ENCODE results near the gene UNC13A.

DNA sequence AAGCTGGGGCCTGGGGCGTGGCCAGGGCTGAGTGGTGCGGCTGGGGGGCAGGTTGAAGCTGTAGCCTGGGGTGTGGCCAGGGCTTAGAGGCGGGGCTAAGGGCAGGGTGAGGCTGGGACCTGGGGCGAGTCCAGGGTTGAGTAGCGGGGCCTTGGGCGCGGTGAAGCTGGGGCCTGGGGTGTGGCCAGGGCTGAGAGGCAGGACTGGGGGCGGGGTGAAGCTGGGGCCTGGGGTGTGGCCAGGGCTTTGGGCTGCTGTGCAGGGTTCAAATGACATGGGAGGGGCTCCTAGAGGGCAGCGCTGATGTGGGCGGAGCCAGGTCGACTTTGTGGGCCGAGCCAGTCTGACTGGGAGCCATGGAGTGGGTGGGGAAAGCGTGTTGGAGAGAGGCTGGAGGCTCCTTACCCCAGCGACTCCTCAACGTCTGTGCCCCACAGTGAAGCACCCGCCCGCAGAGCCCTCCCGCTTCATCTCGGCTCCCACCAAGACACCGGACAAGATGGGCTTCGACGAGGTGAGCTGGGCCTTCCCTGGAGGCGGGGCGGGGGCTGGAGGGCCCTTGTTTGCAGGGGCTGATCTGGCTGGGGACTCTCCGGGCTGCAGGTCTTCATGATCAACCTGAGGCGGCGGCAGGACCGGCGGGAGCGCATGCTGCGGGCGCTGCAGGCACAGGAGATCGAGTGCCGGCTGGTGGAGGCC lies 111.2 kb downstream of the UNC13A start:
- TF ChIP-seq CTCF (IDR thresholded peaks at IDR 0.05; ENCODE audit: insufficient read depth, low read depth, low read length) (no peak), EZH2 (IDR thresholded peaks at IDR 0.05; ENCODE audit: insufficient read depth, low read length) (no peak)
